Pancreas (tissue), 10 donors: Measurements from ENCODE around the gene RBSN. TPM values are rescaled to one million over a fixed set of nuclear protein-coding genes. Genes with fewer than 3 reads are reported as not detected.

ENCODE experiments used
- ATAC-seq, 4 donors: fragments of 200-7000 bp; cut with Tn5 transposase; one replicate each; pipeline versions ENCODE4 v1.8.0 to v1.9.1; 2020; ENCODE audit warnings: mild to moderate bottlenecking in 4 of 4, moderate library complexity in 4 of 4
- DNase-seq, 6 donors: peaks; one replicate each; pipeline ENCODE4 v3.0.0-alpha.2; 2020
- FAIRE-seq: peaks from 2 replicates; lab custom pipeline; 2012; peaks lifted over from hg19 to GRCh38; lab: Jason Lieb, UNC
- H3K27ac ChIP-seq, 4 donors: fragments of 200-600 bp; sonication (generic); 1 replicate in 3 of 4; 2 replicates in 1 of 4; pipeline versions ENCODE4 v1.5.0 to v1.8.0; 2020
- H3K27me3 ChIP-seq, 4 donors: fragments of 200-600 bp; one replicate each; pipeline ENCODE4 v1.8.0; 2021
- H3K36me3 ChIP-seq, 3 donors: fragments of 200-600 bp; sonication (generic) in 1 of 3; one replicate each; pipeline versions ENCODE4 v1.5.0 to v1.8.0; 2020 to 2021
- H3K4me1 ChIP-seq, 3 donors: fragments of 200-600 bp; one replicate each; pipeline ENCODE4 v1.8.0; 2021
- H3K4me3 ChIP-seq, 4 donors: fragments of 200-600 bp; sonication (generic) in 2 of 4; one replicate each; pipeline versions ENCODE4 v1.5.0 to v1.8.0; 2020 to 2021
- H3K9me3 ChIP-seq, 4 donors: fragments of 200-600 bp; one replicate each; pipeline ENCODE4 v1.8.0; 2021
- WGBS, 2 donors: extraction: QIAGEN DNeasy Blood & Tissue Kit; methylation state at CpG; one replicate each; pipeline ENCODE4 v1.1.7; 2013; 5-methylcytosine and 5-hydroxymethylcytosine counted together
- intact Hi-C, 3 donors: fragments of 100-400 bp; cut with DNase I; formaldehyde crosslinking; loops; one replicate each; pipeline versions ENCODE4 v1.11.1 to v1.14.2; 2022
- polyA plus RNA-seq, 2 donors: library from polyadenylated mRNA; stranded (reverse); fragments of 200-250 nt; gene quantifications; one replicate each; pipeline ENCODE4 v1.2.3, GENCODE V29; 2013
- total RNA-seq, 6 donors: library from RNA; stranded (reverse); fragmentation: NEBNext Ultra II Directional in 4 of 6; extraction: Animal tissue kit (Norgen Biotek cat#: 25700) in 4 of 6; gene quantifications; one replicate each; pipeline versions ENCODE4 v1.2.1 to v1.2.4, GENCODE V29; 2021 to 2023
- TF ChIP-seq, protein P1 (sequence below), 4 donors: fragments of 200-600 bp; sonication (generic) in 3 of 4; IDR thresholded peaks; one replicate each; pipeline versions ENCODE4 v1.5.0 to v1.8.0; 2021; ENCODE audit warnings: antibody characterized with exemption in 4 of 4
- donor health status: healthy with polysubstance abuse.
- donor health status: DM: no; HTN: no; CAD: no; lungs with moderate emphysema.
- donor health status: DM: no; HTN: no; CAD: no.
- donor health status: control.
- donor health status: control.
- donor health status: Bipolar disorder and iron deficiency.
- donor health status: DM: yes; HTN: yes; CAD: no.
- donor health status: DM: no; HTN: no; CAD: no.
- donor health status: DM: no; HTN: no; CAD: no.
- donor health status: DM: yes; HTN: yes; CAD: no.

Gene RBSN
- total and polyA plus RNA-seq, 8 donors, result 5.7 to 10.9 (median 8.5) TPM

DNA sequence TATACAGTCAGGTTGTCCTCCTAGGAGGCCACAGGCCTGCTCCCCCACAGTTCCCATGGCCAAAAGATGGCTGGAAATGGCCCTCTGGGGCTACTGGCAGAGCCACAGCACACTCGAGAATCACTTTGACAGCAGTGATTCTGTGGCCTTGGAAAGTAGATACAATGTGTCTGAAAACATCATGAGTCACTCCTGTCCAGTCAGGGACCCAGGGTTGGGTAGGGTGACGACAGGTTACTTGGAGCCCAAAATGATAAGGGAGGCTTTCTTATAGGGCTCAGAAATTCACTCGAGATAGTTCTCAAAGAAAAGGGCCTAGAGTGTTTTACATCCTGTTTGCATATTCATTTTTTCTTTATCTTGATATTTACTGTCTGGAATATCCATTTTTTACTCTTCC is 58.1 kb downstream of the RBSN start:
- FAIRE-seq, result no peak
- no peak for ATAC-seq
- Histone ChIP-seq H3K4me1 (no peaks in the 10 kb centered on the region), H3K9me3 (no peaks in the 10 kb centered on the region), H3K27ac (no peak overlapping the region), H3K4me3 (no peak overlapping the region), H3K27me3 (no peaks in the 10 kb centered on the region), H3K36me3 (peaks cover 2 to 54% (median 9%) of the 10 kb centered on the region in 3 donors)
- no peak for DNase-seq
- WGBS, 2 donors, result 65 to 71% methylated on average over 3 of the region's 3 CpGs
- TF ChIP-seq, protein P1, sequence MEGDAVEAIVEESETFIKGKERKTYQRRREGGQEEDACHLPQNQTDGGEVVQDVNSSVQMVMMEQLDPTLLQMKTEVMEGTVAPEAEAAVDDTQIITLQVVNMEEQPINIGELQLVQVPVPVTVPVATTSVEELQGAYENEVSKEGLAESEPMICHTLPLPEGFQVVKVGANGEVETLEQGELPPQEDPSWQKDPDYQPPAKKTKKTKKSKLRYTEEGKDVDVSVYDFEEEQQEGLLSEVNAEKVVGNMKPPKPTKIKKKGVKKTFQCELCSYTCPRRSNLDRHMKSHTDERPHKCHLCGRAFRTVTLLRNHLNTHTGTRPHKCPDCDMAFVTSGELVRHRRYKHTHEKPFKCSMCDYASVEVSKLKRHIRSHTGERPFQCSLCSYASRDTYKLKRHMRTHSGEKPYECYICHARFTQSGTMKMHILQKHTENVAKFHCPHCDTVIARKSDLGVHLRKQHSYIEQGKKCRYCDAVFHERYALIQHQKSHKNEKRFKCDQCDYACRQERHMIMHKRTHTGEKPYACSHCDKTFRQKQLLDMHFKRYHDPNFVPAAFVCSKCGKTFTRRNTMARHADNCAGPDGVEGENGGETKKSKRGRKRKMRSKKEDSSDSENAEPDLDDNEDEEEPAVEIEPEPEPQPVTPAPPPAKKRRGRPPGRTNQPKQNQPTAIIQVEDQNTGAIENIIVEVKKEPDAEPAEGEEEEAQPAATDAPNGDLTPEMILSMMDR (IDR thresholded peaks at IDR 0.05), result no peak
- intact Hi-C loops, result no loop called here

DNA sequence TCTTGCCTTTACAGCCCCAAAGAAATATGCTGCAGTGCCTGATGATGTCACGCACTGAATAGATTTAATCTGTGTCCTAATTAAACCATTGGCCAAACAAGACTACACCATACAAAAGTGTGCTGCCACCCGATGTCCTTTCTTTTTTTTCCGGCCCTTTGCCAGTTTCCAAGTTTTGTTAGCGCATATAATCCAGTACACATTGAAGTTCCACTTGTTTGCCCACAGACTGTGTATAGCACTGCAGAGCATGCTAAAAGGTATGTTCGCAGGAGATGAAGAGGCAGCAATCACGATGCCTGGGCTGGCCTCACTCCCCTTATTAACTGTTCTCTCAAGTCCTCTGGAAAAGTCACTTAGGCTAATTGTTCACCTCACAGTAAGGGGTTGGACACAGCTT is 60.6 kb downstream of the RBSN start:
- Histone ChIP-seq H3K36me3 (peaks cover 9 to 44% (median 11%) of the 10 kb centered on the region in 3 donors), H3K27ac (no peak overlapping the region), H3K27me3 (no peaks in the 10 kb centered on the region), H3K4me3 (no peak overlapping the region), H3K4me1 (no peaks in the 10 kb centered on the region), H3K9me3 (no peaks in the 10 kb centered on the region)
- TF ChIP-seq, protein P1 (IDR thresholded peaks at IDR 0.05), result no peak
- ATAC-seq (no peak), FAIRE-seq (no peak), DNase-seq (no peak)
- 89 to 91% methylated on average over 6 of the region's 6 CpGs for WGBS, 2 donors
- intact Hi-C loops, result no loop called here

DNA sequence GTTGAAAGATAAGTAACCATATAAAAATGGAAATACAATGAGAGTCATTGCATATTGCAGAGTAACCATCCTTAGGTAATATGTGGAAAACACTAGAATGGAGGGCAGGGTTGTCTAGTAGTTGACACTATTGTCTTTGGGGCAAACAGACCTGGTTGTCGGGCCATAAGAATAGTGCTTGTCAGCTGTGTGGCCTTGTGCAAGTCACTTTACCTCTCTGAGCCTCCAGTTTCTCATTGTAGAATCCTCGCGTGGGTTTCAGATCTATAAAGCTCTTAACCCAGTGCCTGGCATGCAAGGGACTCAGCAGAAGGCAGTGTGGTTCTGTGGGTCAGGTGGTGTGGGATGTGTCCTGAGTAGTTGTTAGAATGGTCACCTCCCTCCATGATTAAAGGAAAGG is 65.8 kb downstream of the RBSN start:
- peaks cover 6 to 69% (median 25%) of the 10 kb centered on the region in 3 donors for H3K36me3 ChIP-seq
- no peaks in the 10 kb centered on the region for H3K27me3 ChIP-seq
- no peak overlapping the region for H3K27ac ChIP-seq
- intact Hi-C loops, result no loop called here
- H3K4me1 ChIP-seq, result no peaks in the 10 kb centered on the region
- no peak for DNase-seq
- H3K4me3 ChIP-seq, result no peak overlapping the region
- FAIRE-seq, result no peak
- TF ChIP-seq, protein P1 (IDR thresholded peaks at IDR 0.05), result no peak
- H3K9me3 ChIP-seq, result no peaks in the 10 kb centered on the region
- 95% methylated on average over 3 of the region's 3 CpGs for WGBS, 2 donors
- no peak for ATAC-seq

DNA sequence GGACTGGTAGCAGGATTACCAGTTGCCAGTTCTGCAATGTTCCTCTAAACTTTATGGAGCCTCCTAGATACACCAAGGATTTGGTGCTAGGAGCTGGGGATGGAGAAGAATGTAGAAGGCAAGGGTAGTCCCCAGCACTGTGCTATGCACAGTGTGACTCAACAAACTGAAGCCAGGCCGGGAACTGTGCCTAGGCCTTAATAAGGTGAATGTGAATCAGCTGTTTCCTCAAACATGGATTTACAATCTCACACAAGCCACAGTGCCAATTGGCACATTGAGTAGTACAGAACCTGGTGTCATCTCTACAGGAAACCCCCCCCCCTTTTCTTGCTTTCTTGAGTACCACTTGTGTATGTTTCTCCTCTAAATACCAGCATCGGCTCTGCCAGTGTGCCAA is 66.3 kb downstream of the RBSN start:
- TF ChIP-seq, protein P1 (IDR thresholded peaks at IDR 0.05), result no peak
- no peak for ATAC-seq

DNA sequence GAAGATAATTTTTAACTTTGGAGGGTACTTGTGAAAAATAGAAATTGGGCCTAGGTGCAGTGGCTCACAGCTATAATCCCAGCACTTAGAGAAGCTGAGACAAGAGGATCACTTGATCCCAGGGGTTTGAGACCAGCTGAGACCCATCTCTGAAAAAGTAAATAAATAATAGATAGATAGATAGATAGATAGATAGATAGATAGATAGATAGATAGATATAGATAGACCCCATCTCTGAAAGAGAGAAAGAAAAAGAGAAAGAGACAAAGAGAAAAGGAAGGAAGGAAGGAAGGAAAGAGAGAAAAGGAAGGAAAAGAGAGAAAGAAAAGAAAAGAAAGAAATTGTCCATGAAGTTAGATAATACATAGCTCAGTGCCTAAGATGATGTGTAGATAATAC is 69.3 kb downstream of the RBSN start:
- no peaks in the 10 kb centered on the region for H3K9me3 ChIP-seq
- H3K4me1 ChIP-seq, result no peaks in the 10 kb centered on the region
- intact Hi-C loops, result no loop called here
- TF ChIP-seq, protein P1 (IDR thresholded peaks at IDR 0.05), result no peak
- ATAC-seq (no peak), FAIRE-seq (no peak), DNase-seq (no peak)
- H3K36me3 ChIP-seq, result peaks cover 8 to 69% (median 22%) of the 10 kb centered on the region in 3 donors
- H3K4me3 ChIP-seq, result no peak overlapping the region
- no peak overlapping the region for H3K27ac ChIP-seq
- no peaks in the 10 kb centered on the region for H3K27me3 ChIP-seq

More for the DNA sequence above, 66.3 kb downstream of the RBSN start:
- DNase-seq, result no peak
- H3K4me1 ChIP-seq, result no peaks in the 10 kb centered on the region
- H3K27ac ChIP-seq, result no peak overlapping the region
- WGBS, 2 donors, result 84% methylated on average over 2 of the region's 2 CpGs
- FAIRE-seq, result no peak
- H3K27me3 ChIP-seq, result no peaks in the 10 kb centered on the region
- H3K4me3 ChIP-seq, result no peak overlapping the region
- H3K9me3 ChIP-seq, result no peaks in the 10 kb centered on the region
- H3K36me3 ChIP-seq, result peaks cover 6 to 65% (median 23%) of the 10 kb centered on the region in 3 donors
- intact Hi-C loops, result no loop called here
